Lung (tissue), 12 donors: ENCODE results near the gene TTLL9. TPM values are rescaled to one million over a fixed set of nuclear protein-coding genes. Genes with fewer than 3 reads are reported as not detected.
"Not testable (repeated sequence)": the region's sequence is repeated elsewhere in the genome, so short reads cannot be mapped to it uniquely, and the experiment has no call there.

Source experiments
- ATAC-seq: fragments of 200-7000 bp; cut with Tn5 transposase; one replicate; pipeline ENCODE4 v1.9.1; 2020; ENCODE audit warnings: moderate number of reproducible peaks; ENCODE audit not compliant: insufficient read depth, low FRiP score
- DNase-seq, 3 donors: peaks; one replicate each; pipeline ENCODE4 v3.0.0-alpha.2; 2013 to 2017
- H3K27ac ChIP-seq, 2 donors: one replicate each; pipeline ENCODE4 v1.5.1; 2013; ENCODE audit warnings: mild to moderate bottlenecking in 2 of 2, moderate library complexity in 2 of 2, control low read depth in 1 of 2, inconsistent platforms in 1 of 2, low read depth in 1 of 2, low read length in 1 of 2
- H3K27me3 ChIP-seq, 3 donors: one replicate each; pipeline ENCODE4 v1.5.1; 2013; ENCODE audit warnings: low read length in 2 of 3; ENCODE audit not compliant: control insufficient read depth in 3 of 3, insufficient read depth in 3 of 3
- H3K36me3 ChIP-seq, 4 donors: one replicate each; pipeline ENCODE4 v1.5.1; 2013; ENCODE audit warnings: low read length in 4 of 4, mild to moderate bottlenecking in 1 of 4, moderate library complexity in 1 of 4; ENCODE audit not compliant: control insufficient read depth in 4 of 4, insufficient read depth in 4 of 4
- H3K4me1 ChIP-seq, 5 donors: one replicate each; pipeline ENCODE4 v1.5.1; 2013; ENCODE audit warnings: low read length in 5 of 5, mild to moderate bottlenecking in 2 of 5, moderate library complexity in 1 of 5; ENCODE audit not compliant: control insufficient read depth in 5 of 5, insufficient read depth in 5 of 5
- H3K4me3 ChIP-seq: one replicate; pipeline ENCODE4 v1.5.1; 2013; ENCODE audit warnings: mild to moderate bottlenecking, control low read depth, moderate library complexity
- H3K9ac ChIP-seq, 2 donors: one replicate each; pipeline ENCODE4 v1.5.1; 2013; ENCODE audit warnings: low read length in 2 of 2, control low read depth in 1 of 2; ENCODE audit not compliant: insufficient read depth in 1 of 2
- H3K9me3 ChIP-seq, 4 donors: one replicate each; pipeline ENCODE4 v1.5.1; 2013; ENCODE audit warnings: low read length in 3 of 4, mild to moderate bottlenecking in 1 of 4, moderate library complexity in 1 of 4; ENCODE audit not compliant: control insufficient read depth in 4 of 4, insufficient read depth in 3 of 4
- WGBS, 2 donors: extraction: QIAGEN DNeasy Blood & Tissue Kit; methylation state at CpG; one replicate each; pipeline ENCODE4 v1.1.7; 2013; 5-methylcytosine and 5-hydroxymethylcytosine counted together
- polyA plus RNA-seq, 2 donors: library from polyadenylated mRNA; stranded (reverse); fragments of 200-250 nt; gene quantifications; one replicate each; pipeline ENCODE4 v1.2.1, GENCODE V29; 2013
- total RNA-seq, 2 donors: library from RNA; depleted of rRNA in 1 of 2; stranded (reverse); fragments of >200 nt in 1 of 2; gene quantifications; one replicate each; pipeline ENCODE4 v1.2.1, GENCODE V29; 2014 to 2021
- TF ChIP-seq, protein P1 (sequence below): IDR thresholded peaks from 2 replicates; pipeline ENCODE4 v1.5.1; 2012; ENCODE audit warnings: mild to moderate bottlenecking; ENCODE audit errors: control extremely low read depth, extremely low read depth
- donor health status: control.
- donor health status: control.
- donor health status: Bipolar disorder and iron deficiency.
- donor health status: healthy.
- donor health status: DM: yes; HTN: yes; CAD: no.

Gene TTLL9
- total and polyA plus RNA-seq, 4 donors, result 1.9 to 8.9 (median 4.8) TPM

GRCh38 chr20:31918466-31919105, 48.2 kb downstream of the TTLL9 start:
- 80 to 87% methylated on average over 7 of the region's 7 CpGs for WGBS, 2 donors
- DNase-seq (no peak), ATAC-seq (no peak)
- peaks cover 0 to 2% (median 0%) of the 10 kb centered on the region in 4 donors for H3K9me3 ChIP-seq
- TF ChIP-seq, protein P1, sequence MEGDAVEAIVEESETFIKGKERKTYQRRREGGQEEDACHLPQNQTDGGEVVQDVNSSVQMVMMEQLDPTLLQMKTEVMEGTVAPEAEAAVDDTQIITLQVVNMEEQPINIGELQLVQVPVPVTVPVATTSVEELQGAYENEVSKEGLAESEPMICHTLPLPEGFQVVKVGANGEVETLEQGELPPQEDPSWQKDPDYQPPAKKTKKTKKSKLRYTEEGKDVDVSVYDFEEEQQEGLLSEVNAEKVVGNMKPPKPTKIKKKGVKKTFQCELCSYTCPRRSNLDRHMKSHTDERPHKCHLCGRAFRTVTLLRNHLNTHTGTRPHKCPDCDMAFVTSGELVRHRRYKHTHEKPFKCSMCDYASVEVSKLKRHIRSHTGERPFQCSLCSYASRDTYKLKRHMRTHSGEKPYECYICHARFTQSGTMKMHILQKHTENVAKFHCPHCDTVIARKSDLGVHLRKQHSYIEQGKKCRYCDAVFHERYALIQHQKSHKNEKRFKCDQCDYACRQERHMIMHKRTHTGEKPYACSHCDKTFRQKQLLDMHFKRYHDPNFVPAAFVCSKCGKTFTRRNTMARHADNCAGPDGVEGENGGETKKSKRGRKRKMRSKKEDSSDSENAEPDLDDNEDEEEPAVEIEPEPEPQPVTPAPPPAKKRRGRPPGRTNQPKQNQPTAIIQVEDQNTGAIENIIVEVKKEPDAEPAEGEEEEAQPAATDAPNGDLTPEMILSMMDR, result no peak
- no peaks in the 10 kb centered on the region for H3K36me3 ChIP-seq
- H3K27ac ChIP-seq, result no peak overlapping the region
- no peak overlapping the region for H3K4me3 ChIP-seq
- peaks cover 0 to 10% (median 0%) of the 10 kb centered on the region in 5 donors for H3K4me1 ChIP-seq
- H3K27me3 ChIP-seq, result no peaks in the 10 kb centered on the region
- no peak overlapping the region for H3K9ac ChIP-seq

- H3K9ac ChIP-seq, result no peak overlapping the region
- H3K27me3 ChIP-seq, result no peaks in the 10 kb centered on the region
- TF ChIP-seq, protein P1, result no peak
- WGBS, 2 donors, result 56 to 60% methylated on average over 6 of the region's 6 CpGs
- no peak overlapping the region for H3K27ac ChIP-seq
- H3K36me3 ChIP-seq, result no peaks in the 10 kb centered on the region
- ATAC-seq (no peak), DNase-seq (no peak)
- H3K4me3 ChIP-seq, result no peak overlapping the region
- H3K9me3 ChIP-seq, result peaks cover 0 to 2% (median 0%) of the 10 kb centered on the region in 4 donors
- peaks cover 0 to 4% (median 0%) of the 10 kb centered on the region in 5 donors for H3K4me1 ChIP-seq
Measured at GRCh38 chr20:31919410-31920155, 49.1 kb downstream of the TTLL9 start.

DNA sequence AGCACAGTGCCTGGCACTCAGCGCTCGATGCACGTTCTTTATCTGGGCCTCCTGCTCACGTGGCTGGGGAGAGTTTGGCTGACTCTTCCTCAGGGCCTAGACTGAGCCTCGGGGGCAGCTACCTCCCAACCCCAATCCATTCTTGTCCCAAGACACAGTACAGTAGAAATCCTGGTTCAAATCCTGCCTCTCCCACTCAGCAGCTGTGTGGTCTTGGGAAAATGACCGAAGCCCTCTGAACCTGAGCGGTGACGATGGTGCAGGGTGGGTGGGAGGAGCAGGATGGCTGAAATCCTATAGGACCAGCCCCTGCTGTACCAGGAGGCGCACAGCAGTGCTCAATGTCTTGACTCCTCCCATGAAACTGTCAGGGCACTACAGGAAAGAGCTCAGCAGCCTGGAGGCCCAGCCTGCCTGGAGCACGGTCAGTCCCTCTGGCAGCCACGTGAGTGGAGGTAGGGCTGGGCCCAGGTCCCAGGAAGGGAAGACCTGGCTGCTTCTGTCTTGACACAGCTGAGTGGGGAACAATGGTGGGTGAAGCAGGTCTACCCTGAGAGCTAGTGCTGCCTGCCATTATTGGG, 49.9 kb downstream of the TTLL9 start:
- TF ChIP-seq, protein P1, result no peak
- no peak overlapping the region for H3K4me3 ChIP-seq
- ATAC-seq, result no peak
- H3K27me3 ChIP-seq, result no peaks in the 10 kb centered on the region
- peaks cover 0 to 4% (median 0%) of the 10 kb centered on the region in 5 donors for H3K4me1 ChIP-seq
- H3K9me3 ChIP-seq, result peaks cover 0 to 2% (median 0%) of the 10 kb centered on the region in 4 donors
- WGBS, 2 donors, result 82 to 91% methylated on average over 11 of the region's 11 CpGs
- H3K27ac ChIP-seq, result no peak overlapping the region
- H3K36me3 ChIP-seq, result no peaks in the 10 kb centered on the region
- H3K9ac ChIP-seq, result no peak overlapping the region
- DNase-seq, result no peak

DNA sequence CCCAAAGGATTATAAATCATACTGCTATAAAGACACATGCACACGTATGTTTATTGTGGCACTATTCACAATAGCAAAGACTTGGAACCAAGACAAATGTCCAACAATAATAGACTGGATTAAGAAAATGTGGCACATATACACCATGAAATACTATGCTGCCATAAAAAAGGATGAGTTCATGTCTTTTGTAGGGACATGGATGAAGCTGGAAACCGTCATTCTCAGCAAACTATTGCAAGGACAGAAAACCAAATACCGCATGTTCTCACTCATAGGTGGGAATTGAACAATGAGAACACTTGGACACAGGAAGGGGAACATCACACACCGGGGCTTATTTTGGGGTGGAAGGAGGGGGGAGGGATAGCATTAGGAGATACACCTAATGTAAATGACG, 51.0 kb downstream of the TTLL9 start:
- not testable (repeated sequence) for ATAC-seq, H3K27me3 ChIP-seq, H3K4me1 ChIP-seq, H3K9me3 ChIP-seq, H3K27ac ChIP-seq, DNase-seq, H3K4me3 ChIP-seq, H3K9ac ChIP-seq, H3K36me3 ChIP-seq
- 90 to 91% methylated on average over 5 of the region's 5 CpGs for WGBS, 2 donors
